Panc1 (cell line): ENCODE measurements around the gene GATA6. TPM values are rescaled to one million over a fixed set of nuclear protein-coding genes. Genes with fewer than 3 reads are reported as not detected.

Experiments
- ATAC-seq: fragments of 200-7000 bp; cut with Tn5 transposase; 2 replicates; pipeline ENCODE4 v1.9.1; 2020; ENCODE audit warnings: mild to moderate bottlenecking, moderate library complexity
- BruUV-seq: library from RNA; stranded (reverse); fragments of 400-500 nt; replicated peaks from 2 replicates; lab custom pipeline; 2021; lab: Mats Ljungman, UMichigan
- CTCF ChIA-PET: fragments of 300-600 bp; sonication (Branson Sonifier 250); formaldehyde crosslinking; loops from one replicate; lab custom pipeline; 2022; ENCODE audit warnings: antibody characterized with exemption; lab: Charles Lee
- POLR2A ChIA-PET: fragments of 300-600 bp; sonication (Branson Sonifier 250); formaldehyde crosslinking; loops from one replicate; lab custom pipeline; 2022; ENCODE audit warnings: antibody characterized with exemption; lab: Charles Lee
- DNase-seq: peaks from one replicate; pipeline ENCODE4 v3.0.0-alpha.2; 2010; ENCODE audit warnings: low read depth, low spot score
- H3K27ac ChIP-seq: 2 replicates; pipeline ENCODE4 v1.5.1; 2011; ENCODE audit warnings: mild to moderate bottlenecking, low read length, inconsistent platforms
- H3K27me3 ChIP-seq: fragments of 200-500 bp; sonication (Bioruptor generic); 2 replicates; pipeline ENCODE4 v1.6.0; 2014; ENCODE audit warnings: low read length, inconsistent platforms; ENCODE audit not compliant: control insufficient read depth, insufficient read depth
- H3K36me3 ChIP-seq: fragments of 200-500 bp; sonication (Bioruptor generic); 2 replicates; pipeline ENCODE4 v1.5.1; 2014; ENCODE audit warnings: inconsistent platforms, mild to moderate bottlenecking, low read length, moderate library complexity; ENCODE audit not compliant: control insufficient read depth, insufficient read depth
- H3K4me1 ChIP-seq: 2 replicates; pipeline ENCODE4 v1.5.1; 2011; ENCODE audit warnings: inconsistent platforms, mild to moderate bottlenecking, low read length, moderate library complexity; ENCODE audit not compliant: control insufficient read depth, insufficient read depth
- H3K4me3 ChIP-seq, 2 experiments: 2 replicates each; pipeline ENCODE4 v1.5.1; 2011 to 2012; ENCODE audit warnings: low read depth in 2 of 2, low read length in 2 of 2, mild to moderate bottlenecking in 2 of 2, inconsistent platforms in 1 of 2, moderate library complexity in 1 of 2
- H3K9me3 ChIP-seq: fragments of 200-500 bp; sonication (Bioruptor generic); 2 replicates; pipeline ENCODE4 v1.5.1; 2014; ENCODE audit warnings: low read depth, mild to moderate bottlenecking, inconsistent platforms, low read length, moderate library complexity; ENCODE audit not compliant: control insufficient read depth, insufficient read depth
- POLR2AphosphoS5 ChIP-seq: IDR thresholded peaks from 2 replicates; pipeline ENCODE4 v1.6.1; 2012; ENCODE audit warnings: mild to moderate bottlenecking, low read depth, low read length, moderate library complexity
- SIN3A ChIP-seq: IDR thresholded peaks from 2 replicates; pipeline ENCODE4 v1.6.1; 2012; ENCODE audit warnings: low read depth, mild to moderate bottlenecking, low read length, moderate library complexity, borderline replicate concordance; ENCODE audit not compliant: insufficient read depth
- TCF7L2 ChIP-seq: IDR thresholded peaks from 2 replicates; pipeline ENCODE4 v1.6.1; 2011; ENCODE audit warnings: mild to moderate bottlenecking, low read depth, low read length, inconsistent platforms
- in situ Hi-C: cut with HindIII; loops from 2 replicates; pipeline ENCODE4 v1.10.0; 2016; ENCODE audit warnings: low sequenced_read_pairs, low pct_unique_long_range_greater_than_20kb
- intact Hi-C: fragments of 100-400 bp; cut with micrococcal nuclease; formaldehyde crosslinking; loops from one replicate; pipeline ENCODE4 v1.10.0; 2022; ENCODE audit not compliant: unreplicated experiment
- total RNA-seq: library from RNA; stranded (reverse); gene quantifications from one replicate; pipeline ENCODE4 v1.2.1, GENCODE V29; 2021; ENCODE audit not compliant: unreplicated experiment
- TF ChIP-seq, protein P1 (sequence below): fragments of 450-650 bp; IDR thresholded peaks from 2 replicates; pipeline ENCODE4 v1.5.1; 2017; ENCODE audit warnings: mild to moderate bottlenecking
- TF ChIP-seq, protein P2 (sequence below), 2 experiments: IDR thresholded peaks; 2 replicates each; pipeline ENCODE4 v1.6.1; 2011 to 2012; ENCODE audit warnings: low read depth in 2 of 2, control low read depth in 1 of 2, low read length in 1 of 2, mild to moderate bottlenecking in 1 of 2, moderate library complexity in 1 of 2; ENCODE audit not compliant: insufficient read depth in 1 of 2

The GATA6 gene
- total RNA-seq, 1 experiment from 2014 or later = 0.51 TPM

DNA sequence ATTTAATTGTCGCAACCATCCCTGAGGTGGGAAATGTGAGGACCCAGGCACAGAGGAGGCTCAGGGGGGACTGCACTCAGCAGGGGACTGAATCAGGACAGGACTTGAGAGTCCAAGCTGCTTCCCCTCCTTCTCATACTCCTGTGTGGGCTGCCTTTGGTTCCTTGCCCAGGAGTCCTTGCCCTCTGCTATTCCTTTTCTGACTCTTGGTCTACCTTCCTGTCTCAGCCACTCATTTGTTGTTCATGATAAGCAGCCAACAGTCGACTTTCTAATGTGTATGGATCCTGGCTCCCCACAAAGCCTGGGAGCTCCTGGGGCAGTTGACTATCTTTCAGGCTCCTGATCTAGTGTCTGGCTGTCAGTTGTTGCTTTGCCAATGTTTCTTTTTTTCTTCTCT, 28.3 kb downstream of the GATA6 start:
- BruUV-seq = no TSS peak
- no peak overlapping the region for H3K27ac ChIP-seq
- H3K9me3 ChIP-seq = no peaks in the 10 kb centered on the region
- H3K36me3 ChIP-seq = no peaks in the 10 kb centered on the region
- POLR2A ChIA-PET = no interaction called here
- in situ Hi-C loops = no loop called here
- CTCF ChIA-PET = interaction anchor here (0.6 kb wide), 1 partner anchor 355 kb away, joined by 6 read pairs; no protein-coding TSS in a partner anchor
- H3K4me1 ChIP-seq = no peaks in the 10 kb centered on the region
- intact Hi-C loops = no loop called here
- DNase-seq (no peak), ATAC-seq (no peak)
- peaks cover under 1% of the 10 kb centered on the region; the same call in 1 of the 2 replicates for H3K27me3 ChIP-seq
- TF ChIP-seq, protein P1, sequence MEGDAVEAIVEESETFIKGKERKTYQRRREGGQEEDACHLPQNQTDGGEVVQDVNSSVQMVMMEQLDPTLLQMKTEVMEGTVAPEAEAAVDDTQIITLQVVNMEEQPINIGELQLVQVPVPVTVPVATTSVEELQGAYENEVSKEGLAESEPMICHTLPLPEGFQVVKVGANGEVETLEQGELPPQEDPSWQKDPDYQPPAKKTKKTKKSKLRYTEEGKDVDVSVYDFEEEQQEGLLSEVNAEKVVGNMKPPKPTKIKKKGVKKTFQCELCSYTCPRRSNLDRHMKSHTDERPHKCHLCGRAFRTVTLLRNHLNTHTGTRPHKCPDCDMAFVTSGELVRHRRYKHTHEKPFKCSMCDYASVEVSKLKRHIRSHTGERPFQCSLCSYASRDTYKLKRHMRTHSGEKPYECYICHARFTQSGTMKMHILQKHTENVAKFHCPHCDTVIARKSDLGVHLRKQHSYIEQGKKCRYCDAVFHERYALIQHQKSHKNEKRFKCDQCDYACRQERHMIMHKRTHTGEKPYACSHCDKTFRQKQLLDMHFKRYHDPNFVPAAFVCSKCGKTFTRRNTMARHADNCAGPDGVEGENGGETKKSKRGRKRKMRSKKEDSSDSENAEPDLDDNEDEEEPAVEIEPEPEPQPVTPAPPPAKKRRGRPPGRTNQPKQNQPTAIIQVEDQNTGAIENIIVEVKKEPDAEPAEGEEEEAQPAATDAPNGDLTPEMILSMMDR = no peak
- TF ChIP-seq, protein P2, sequence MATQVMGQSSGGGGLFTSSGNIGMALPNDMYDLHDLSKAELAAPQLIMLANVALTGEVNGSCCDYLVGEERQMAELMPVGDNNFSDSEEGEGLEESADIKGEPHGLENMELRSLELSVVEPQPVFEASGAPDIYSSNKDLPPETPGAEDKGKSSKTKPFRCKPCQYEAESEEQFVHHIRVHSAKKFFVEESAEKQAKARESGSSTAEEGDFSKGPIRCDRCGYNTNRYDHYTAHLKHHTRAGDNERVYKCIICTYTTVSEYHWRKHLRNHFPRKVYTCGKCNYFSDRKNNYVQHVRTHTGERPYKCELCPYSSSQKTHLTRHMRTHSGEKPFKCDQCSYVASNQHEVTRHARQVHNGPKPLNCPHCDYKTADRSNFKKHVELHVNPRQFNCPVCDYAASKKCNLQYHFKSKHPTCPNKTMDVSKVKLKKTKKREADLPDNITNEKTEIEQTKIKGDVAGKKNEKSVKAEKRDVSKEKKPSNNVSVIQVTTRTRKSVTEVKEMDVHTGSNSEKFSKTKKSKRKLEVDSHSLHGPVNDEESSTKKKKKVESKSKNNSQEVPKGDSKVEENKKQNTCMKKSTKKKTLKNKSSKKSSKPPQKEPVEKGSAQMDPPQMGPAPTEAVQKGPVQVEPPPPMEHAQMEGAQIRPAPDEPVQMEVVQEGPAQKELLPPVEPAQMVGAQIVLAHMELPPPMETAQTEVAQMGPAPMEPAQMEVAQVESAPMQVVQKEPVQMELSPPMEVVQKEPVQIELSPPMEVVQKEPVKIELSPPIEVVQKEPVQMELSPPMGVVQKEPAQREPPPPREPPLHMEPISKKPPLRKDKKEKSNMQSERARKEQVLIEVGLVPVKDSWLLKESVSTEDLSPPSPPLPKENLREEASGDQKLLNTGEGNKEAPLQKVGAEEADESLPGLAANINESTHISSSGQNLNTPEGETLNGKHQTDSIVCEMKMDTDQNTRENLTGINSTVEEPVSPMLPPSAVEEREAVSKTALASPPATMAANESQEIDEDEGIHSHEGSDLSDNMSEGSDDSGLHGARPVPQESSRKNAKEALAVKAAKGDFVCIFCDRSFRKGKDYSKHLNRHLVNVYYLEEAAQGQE (IDR thresholded peaks at IDR 0.05; ENCODE audit: insufficient read depth in 1 of 2, low read depth in 2 of 2, low read length in 1 of 2) = no peak
- TF ChIP-seq TCF7L2 (no peak), POLR2AphosphoS5 (no peak), SIN3A (no peak)
- H3K4me3 ChIP-seq = no peak overlapping the region

DNA sequence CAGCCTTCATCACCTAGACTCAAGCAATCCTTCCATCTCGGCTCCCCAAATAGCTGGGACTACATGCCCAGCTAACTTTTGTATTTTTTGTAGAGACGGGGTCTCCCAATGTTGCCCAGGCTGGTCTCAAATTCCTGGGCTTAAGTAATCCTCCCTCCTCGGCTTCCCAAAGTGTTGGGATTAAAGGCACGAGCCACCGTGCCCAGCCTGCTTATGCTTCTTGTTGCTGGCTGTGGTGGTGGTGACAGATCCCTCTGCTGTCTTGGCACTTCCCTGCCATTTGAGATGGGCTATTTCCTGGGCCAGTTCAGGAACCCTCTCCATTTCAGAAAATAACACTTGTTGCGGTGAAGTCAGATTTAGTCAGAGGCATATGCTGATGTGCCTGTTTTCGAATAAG, 28.8 kb downstream of the GATA6 start:
- BruUV-seq = no TSS peak
- no peaks in the 10 kb centered on the region for H3K4me1 ChIP-seq
- no peaks in the 10 kb centered on the region for H3K9me3 ChIP-seq
- ATAC-seq (no peak), DNase-seq (no peak)
- POLR2A ChIA-PET = interaction anchor here (0.6 kb wide), 1 partner anchor 66 kb away, joined by 3 read pairs; no protein-coding TSS in a partner anchor
- no peak overlapping the region for H3K4me3 ChIP-seq
- no peaks in the 10 kb centered on the region for H3K27me3 ChIP-seq
- CTCF ChIA-PET = no interaction called here
- H3K27ac ChIP-seq = no peak overlapping the region
- intact Hi-C loops = no loop called here
- H3K36me3 ChIP-seq = no peaks in the 10 kb centered on the region
- TF ChIP-seq, protein P1 = no peak
- no peak for TF ChIP-seq TCF7L2
- TF ChIP-seq, protein P2 (IDR thresholded peaks at IDR 0.05; ENCODE audit: insufficient read depth in 1 of 2, low read depth in 2 of 2, low read length in 1 of 2) = no peak
- no peak for TF ChIP-seq SIN3A
- no peak for TF ChIP-seq POLR2AphosphoS5
- in situ Hi-C loops = no loop called here
